Effector memory CD4-positive, alpha-beta T cell (primary cell): ENCODE measurements around the gene SMCO1.
"Not testable (repeated sequence)": the region's sequence is repeated elsewhere in the genome, so short reads cannot be mapped to it uniquely, and the experiment has no call there.

ENCODE experiments used
- DNase-seq, 3 donors: peaks; one replicate each; pipeline ENCODE4 v3.0.0-alpha.2; 2020
- H3K27ac ChIP-seq: 2 replicates; pipeline ENCODE4 v1.7.0; 2013; ENCODE audit warnings: mild to moderate bottlenecking, low read length, moderate library complexity; ENCODE audit not compliant: insufficient read depth, poor library complexity, severe bottlenecking
- H3K27me3 ChIP-seq: replicated peaks from 2 replicates; pipeline ENCODE4 v1.7.0; 2013; ENCODE audit warnings: mild to moderate bottlenecking, low read length; ENCODE audit not compliant: insufficient read depth, control insufficient read depth, poor library complexity, severe bottlenecking
- H3K36me3 ChIP-seq: 2 replicates; pipeline ENCODE4 v1.7.0; 2013; ENCODE audit warnings: mild to moderate bottlenecking, low read length, moderate library complexity; ENCODE audit not compliant: control insufficient read depth, insufficient read depth
- H3K4me1 ChIP-seq: 2 replicates; pipeline ENCODE4 v1.7.0; 2013; ENCODE audit warnings: low read length, mild to moderate bottlenecking; ENCODE audit not compliant: control insufficient read depth, insufficient read depth, poor library complexity, severe bottlenecking
- H3K4me3 ChIP-seq: 2 replicates; pipeline ENCODE4 v1.7.0; 2013; ENCODE audit warnings: low read length, low read depth, mild to moderate bottlenecking; ENCODE audit not compliant: insufficient read depth, poor library complexity, severe bottlenecking
- H3K9me3 ChIP-seq: 2 replicates; pipeline ENCODE4 v1.7.0; 2013; ENCODE audit warnings: mild to moderate bottlenecking, low read length, moderate library complexity; ENCODE audit not compliant: control insufficient read depth

SMCO1 gene

DNA sequence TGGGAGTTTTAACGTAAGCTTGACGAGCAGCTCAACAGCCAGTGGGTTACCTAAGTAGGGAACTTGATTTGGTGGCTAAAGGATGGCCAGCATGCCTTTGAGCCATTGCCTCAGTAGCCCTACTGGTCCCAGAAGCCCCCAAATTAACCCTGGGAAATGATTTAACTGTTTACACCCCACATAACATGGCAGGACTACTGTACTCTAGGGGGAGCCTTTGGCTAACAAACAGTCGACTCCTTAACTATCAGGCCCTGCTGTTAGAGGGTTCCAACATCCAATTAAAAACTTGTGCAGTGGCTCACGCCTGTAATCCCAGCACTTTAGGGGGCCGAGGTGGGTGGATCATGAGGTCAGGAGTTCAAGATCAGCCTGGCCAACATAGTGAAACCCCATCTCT, 9.4 kb upstream of the SMCO1 start:
- Histone ChIP-seq H3K4me3 (no peak overlapping the region), H3K4me1 (peaks cover 6% of the 10 kb centered on the region), H3K27ac (no peak overlapping the region), H3K36me3 (no peaks in the 10 kb centered on the region), H3K9me3 (peaks cover 8% of the 10 kb centered on the region), H3K27me3 (no peaks in the 10 kb centered on the region)
- DNase-seq: no peak

DNA sequence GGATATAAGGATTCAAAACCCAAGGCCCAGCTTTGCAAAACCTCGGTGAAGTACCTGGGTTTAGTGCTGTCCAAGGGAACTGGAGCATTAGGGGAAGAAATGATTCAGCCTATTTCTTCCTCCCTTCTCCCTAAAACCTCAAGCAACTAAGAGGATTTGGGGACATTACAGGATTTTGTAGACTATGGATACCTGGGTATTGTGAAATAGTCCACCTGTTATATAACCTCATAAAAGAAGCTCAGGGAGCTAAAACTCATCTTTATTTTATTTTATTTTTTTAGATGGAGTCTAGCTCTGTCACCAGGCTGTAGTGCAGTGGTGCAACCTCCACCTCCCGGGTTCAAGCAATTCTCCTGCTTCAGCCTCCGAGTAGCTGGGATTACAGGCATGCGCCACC, 8.7 kb upstream of the SMCO1 start:
- Histone ChIP-seq H3K4me3 (no peak overlapping the region), H3K27ac (no peak overlapping the region), H3K4me1 (peaks cover 5% of the 10 kb centered on the region), H3K27me3 (no peaks in the 10 kb centered on the region), H3K9me3 (peaks cover 12% of the 10 kb centered on the region), H3K36me3 (no peaks in the 10 kb centered on the region)
- DNase-seq: no peak

DNA sequence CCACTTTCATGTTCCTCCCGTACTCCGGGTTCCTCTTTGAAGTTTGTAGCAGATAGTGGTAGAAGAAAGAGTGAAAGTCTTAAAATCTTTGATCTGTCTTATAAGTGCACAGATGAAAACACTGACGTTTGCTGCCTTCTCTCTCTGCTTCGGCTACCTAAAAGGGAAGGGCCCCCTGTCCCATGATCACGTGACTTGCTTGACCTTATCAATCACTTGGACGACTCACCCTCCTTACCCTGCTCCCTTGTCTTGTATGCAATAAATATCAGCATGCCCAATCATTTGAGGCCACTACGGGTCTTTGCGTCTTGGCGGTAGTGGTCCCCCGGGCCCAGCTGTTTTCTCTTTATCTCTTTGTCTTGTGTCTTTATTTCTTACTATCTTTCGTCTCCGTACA, 6.1 kb upstream of the SMCO1 start:
- H3K4me1 ChIP-seq, H3K27me3 ChIP-seq, H3K36me3 ChIP-seq, H3K4me3 ChIP-seq, DNase-seq, H3K27ac ChIP-seq: not testable (repeated sequence)
- H3K9me3 ChIP-seq: peaks cover 12% of the 10 kb centered on the region

DNA sequence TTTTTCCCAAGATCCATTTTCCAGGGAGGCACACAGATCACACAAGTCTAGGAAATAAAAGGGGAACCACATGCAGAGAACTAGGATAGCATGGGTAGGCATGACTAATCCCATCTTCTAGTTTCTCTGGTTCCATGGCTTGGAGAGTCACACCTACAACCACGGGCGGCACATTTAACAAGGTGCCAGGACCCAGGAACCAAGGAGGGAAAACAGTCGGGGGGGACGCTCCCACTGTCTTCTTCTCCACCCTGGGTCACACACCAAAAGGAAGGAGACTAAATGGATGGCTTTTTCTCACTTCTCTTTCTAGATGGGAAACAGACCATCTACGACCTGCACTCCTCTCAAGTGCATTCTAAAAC, 4.6 kb upstream of the SMCO1 start:
- no peaks in the 10 kb centered on the region for H3K27me3 ChIP-seq
- H3K4me1 ChIP-seq: no peaks in the 10 kb centered on the region
- no peak overlapping the region for H3K4me3 ChIP-seq
- no peaks in the 10 kb centered on the region for H3K36me3 ChIP-seq
- no peak overlapping the region for H3K27ac ChIP-seq
- H3K9me3 ChIP-seq: peaks cover 12% of the 10 kb centered on the region
- no peak for DNase-seq

DNA sequence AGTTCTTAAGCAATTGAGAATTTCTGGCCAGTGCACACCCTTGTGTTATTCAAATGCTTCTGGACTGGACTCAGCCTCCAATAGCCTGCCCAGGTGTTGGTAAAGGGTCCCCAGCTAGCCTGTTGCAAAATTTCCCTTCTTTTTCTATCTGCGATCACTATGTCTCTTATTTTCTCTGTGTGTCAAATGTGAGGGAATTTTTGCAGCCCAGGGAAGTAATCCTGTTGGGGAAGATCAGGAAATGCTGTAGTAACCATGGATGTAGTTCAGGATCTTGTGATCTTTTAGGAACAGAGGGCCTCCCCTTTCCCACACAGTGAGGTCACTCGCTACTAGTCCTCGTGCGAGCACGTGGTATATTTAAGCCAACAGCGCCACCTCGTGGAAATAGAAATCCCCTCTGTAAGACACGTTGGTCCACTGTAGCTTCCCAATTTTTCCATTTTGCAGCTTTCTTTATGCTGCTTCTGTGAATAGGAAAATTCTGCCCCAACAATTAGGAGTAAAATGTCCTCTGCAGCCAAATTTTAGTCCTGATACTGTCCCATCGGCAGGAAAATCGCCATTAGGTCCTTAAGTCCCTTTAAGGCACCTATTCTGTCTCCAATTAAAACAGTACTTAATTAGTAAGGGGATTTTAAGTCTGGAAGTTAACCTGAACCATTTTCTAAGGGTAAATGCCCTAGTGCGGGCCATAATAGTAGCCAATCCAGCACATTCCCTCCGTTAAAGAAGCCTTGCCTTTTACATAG, 4.0 kb upstream of the SMCO1 start:
- no peaks in the 10 kb centered on the region for H3K27me3 ChIP-seq
- H3K27ac ChIP-seq: no peak overlapping the region
- no peaks in the 10 kb centered on the region for H3K36me3 ChIP-seq
- no peaks in the 10 kb centered on the region for H3K4me1 ChIP-seq
- no peak overlapping the region for H3K4me3 ChIP-seq
- peak; percentile 13 to 61 (median 41) for DNase-seq
- H3K9me3 ChIP-seq: peaks cover 12% of the 10 kb centered on the region

DNA sequence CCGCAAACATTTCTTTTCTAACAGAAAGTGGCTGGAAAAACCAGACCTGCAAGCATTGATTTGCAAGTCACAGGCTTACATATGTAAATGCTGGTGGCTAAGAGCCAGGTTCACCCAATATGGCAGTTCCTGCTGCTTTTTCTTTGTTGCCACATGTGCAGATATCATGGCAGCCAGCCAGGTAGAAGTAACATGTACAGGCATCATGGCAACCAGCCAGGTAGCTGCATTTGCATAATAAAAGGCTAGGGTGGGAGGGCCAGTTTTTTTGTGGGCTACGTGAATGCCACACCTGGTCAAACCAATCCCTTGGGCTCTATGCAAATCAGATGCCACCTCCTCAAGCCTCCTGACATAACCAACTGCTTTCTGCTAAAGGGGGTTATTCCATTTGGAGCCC, 2.8 kb upstream of the SMCO1 start:
- no peaks in the 10 kb centered on the region for H3K36me3 ChIP-seq
- no peak for DNase-seq
- no peaks in the 10 kb centered on the region for H3K27me3 ChIP-seq
- no peak overlapping the region for H3K4me3 ChIP-seq
- no peak overlapping the region for H3K27ac ChIP-seq
- H3K9me3 ChIP-seq: peaks cover 12% of the 10 kb centered on the region
- H3K4me1 ChIP-seq: no peaks in the 10 kb centered on the region

DNA sequence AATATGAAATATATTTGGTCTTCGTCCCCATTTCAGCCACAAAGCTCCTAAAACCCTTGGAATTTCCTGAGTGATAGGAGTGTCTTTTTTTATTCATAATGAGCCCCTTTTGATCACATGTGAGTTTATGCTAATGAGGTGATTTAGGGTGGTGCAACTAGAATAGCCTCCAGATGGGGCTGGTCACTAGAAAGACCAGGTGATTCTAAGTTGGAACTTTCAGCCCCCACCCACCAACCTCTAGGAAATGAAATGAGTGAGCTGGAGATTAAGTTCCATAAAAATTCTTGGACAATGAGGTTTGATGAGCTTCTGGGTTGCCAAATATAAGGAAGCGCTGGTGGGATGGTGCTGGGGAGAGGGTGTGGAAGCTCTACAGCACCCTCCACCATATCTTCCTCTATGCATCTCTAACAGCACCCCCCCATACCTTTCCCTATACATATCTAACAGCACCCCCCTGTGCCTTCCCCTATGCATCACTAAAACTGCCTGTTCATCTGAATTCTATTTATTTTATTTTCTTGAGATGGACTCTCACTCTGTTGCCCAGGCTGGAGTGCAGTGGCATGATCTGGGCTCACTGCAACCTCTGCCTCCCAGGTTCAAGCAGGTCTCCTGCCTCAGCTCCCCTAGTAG, 2.1 kb upstream of the SMCO1 start:
- no peak for DNase-seq
- no peak overlapping the region for H3K4me3 ChIP-seq
- no peaks in the 10 kb centered on the region for H3K4me1 ChIP-seq
- H3K9me3 ChIP-seq: peaks cover 12% of the 10 kb centered on the region
- no peaks in the 10 kb centered on the region for H3K27me3 ChIP-seq
- H3K27ac ChIP-seq: no peak overlapping the region
- no peaks in the 10 kb centered on the region for H3K36me3 ChIP-seq

DNA sequence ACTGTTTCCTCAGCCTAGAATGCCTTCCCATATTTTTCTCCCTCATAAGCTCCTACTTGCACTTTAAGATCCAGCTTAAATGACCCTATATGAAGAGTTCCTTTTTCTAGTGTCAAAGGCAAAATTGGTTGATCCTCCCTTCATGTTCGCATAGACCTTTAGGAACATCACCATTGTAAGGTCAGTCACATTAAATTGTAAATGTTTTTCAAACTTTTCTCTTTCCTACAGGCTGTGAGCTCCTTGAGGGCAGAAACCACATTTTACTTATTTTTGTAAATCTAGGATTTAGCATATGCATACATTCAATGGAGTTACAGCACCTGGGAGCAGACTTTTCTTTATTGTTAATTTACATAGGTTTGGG, 813 bp downstream of the SMCO1 start:
- H3K9me3 ChIP-seq: peaks cover 2% of the 10 kb centered on the region
- no peak overlapping the region for H3K4me3 ChIP-seq
- DNase-seq: no peak
- H3K27ac ChIP-seq: no peak overlapping the region
- no peaks in the 10 kb centered on the region for H3K36me3 ChIP-seq
- H3K27me3 ChIP-seq: no peaks in the 10 kb centered on the region
- no peaks in the 10 kb centered on the region for H3K4me1 ChIP-seq

DNA sequence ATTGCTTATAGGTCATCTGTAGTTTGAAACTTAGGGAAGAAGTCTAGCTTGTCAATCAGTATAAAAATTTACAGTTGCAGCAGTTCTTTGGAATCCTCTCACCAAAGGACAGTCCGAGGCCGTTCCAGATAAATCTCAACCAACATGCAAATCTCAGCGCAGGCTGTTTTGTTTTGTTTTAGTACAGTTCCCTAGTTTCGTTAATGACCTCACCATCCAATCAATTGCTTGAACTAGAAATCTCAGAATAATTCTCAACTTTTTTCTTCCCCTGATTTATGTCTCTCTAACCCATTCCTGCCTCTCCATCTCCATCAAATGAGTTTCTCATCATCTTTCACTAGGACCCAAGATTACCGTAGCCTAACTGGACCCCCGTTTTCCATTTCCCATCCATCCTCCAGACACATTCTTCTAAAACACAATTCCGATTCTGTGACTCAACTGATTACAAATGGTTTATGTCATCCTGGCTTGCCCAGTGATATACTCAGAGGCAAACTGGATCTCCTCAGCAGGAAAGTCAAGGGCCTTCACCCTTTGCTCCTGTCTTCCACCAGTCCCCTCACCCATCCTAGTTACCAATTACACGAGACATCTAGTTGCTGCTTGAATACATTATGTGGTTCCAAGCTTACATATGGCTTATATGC, 1.3 kb downstream of the SMCO1 start:
- Histone ChIP-seq H3K36me3 (no peaks in the 10 kb centered on the region), H3K4me1 (no peaks in the 10 kb centered on the region), H3K4me3 (no peak overlapping the region), H3K9me3 (no peaks in the 10 kb centered on the region), H3K27me3 (no peaks in the 10 kb centered on the region), H3K27ac (no peak overlapping the region)
- DNase-seq: no peak

DNA sequence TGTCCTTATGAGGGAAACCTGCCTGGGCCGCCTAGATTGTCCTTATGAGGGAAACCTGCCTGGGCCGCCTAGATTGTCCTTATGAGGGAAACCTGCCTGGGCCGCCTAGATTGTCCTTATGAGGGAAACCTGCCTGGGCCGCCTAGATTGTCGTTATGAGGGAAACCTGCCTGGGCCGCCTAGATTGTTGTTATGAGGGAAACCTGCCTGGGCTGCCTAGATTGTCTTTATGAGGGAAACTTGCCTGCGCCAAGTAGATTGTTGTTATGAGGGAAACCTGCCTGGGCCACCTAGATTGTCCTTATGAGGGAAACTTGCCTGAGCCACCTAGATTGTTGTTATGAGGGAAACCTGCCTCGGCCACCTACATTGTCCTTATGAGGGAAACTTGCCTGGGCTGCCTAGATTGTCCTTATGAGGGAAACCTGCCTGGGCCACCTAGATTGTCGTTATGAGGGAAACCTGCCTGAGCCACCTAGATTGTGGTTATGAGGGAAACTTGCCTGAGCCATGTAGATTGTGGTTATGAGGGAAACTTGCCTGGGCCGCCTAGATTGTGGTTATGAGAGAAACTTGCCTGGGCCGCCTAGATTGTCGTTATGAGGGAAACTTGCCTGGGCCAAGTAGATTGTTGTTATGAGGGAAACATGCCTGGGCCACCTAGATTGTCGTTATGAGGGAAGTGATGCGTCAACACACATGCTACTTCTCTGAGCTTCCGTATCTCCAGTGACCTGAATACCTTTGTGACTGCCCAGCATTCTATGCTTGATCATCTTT, 3.3 kb downstream of the SMCO1 start:
- H3K27ac ChIP-seq, H3K36me3 ChIP-seq, H3K4me1 ChIP-seq, H3K9me3 ChIP-seq, H3K4me3 ChIP-seq, DNase-seq, H3K27me3 ChIP-seq: not testable (repeated sequence)
